DND-41 (cell line): ENCODE data around the gene OGFRL1.

Experiments
- ATAC-seq: fragments of 200-7000 bp; cut with Tn5 transposase; 3 replicates; pipeline ENCODE4 v1.9.1; 2021; ENCODE audit warnings: low read depth; ENCODE audit not compliant: insufficient read depth
- DNase-seq: peaks from one replicate; pipeline ENCODE4 v3.0.0-alpha.2; 2020
- H2AFZ ChIP-seq: 2 replicates; pipeline ENCODE4 v1.6.0; 2012; ENCODE audit warnings: low read depth, low read length
- H3K27ac ChIP-seq: 2 replicates; pipeline ENCODE4 v1.5.1; 2012; ENCODE audit warnings: low read length, inconsistent platforms
- H3K27me3 ChIP-seq: fragments of 200-600 bp; sonication (generic); 2 replicates; pipeline ENCODE4 v1.6.0; 2012; ENCODE audit warnings: low read length, mild to moderate bottlenecking, inconsistent platforms; ENCODE audit not compliant: insufficient read depth, poor library complexity
- H3K36me3 ChIP-seq: 2 replicates; pipeline ENCODE4 v1.5.1; 2012; ENCODE audit warnings: low read length, inconsistent platforms; ENCODE audit not compliant: insufficient read depth
- H3K4me1 ChIP-seq: 2 replicates; pipeline ENCODE4 v1.5.1; 2012; ENCODE audit warnings: mild to moderate bottlenecking, low read length; ENCODE audit not compliant: insufficient read depth
- H3K4me2 ChIP-seq: 2 replicates; pipeline ENCODE4 v1.6.0; 2012; ENCODE audit warnings: mild to moderate bottlenecking, moderate library complexity, low read length, inconsistent platforms; ENCODE audit not compliant: insufficient read depth
- H3K4me3 ChIP-seq, 2 experiments: fragments of 200-600 bp in 1 of 2; shearing (Covaris generic) in 1 of 2; 2 replicates each; pipeline ENCODE4 v1.5.1; 2012 to 2016; ENCODE audit warnings: inconsistent platforms in 2 of 2, low read length in 2 of 2, mild to moderate bottlenecking in 2 of 2, low read depth in 1 of 2, moderate library complexity in 1 of 2
- H3K79me2 ChIP-seq: 2 replicates; pipeline ENCODE4 v1.6.0; 2012; ENCODE audit warnings: low read length, inconsistent platforms; ENCODE audit not compliant: insufficient read depth
- H3K9ac ChIP-seq: 2 replicates; pipeline ENCODE4 v1.6.0; 2012; ENCODE audit warnings: low read depth, mild to moderate bottlenecking, inconsistent platforms, low read length, moderate library complexity
- H3K9me3 ChIP-seq: 2 replicates; pipeline ENCODE4 v1.5.1; 2012; ENCODE audit warnings: low read length, moderate library complexity, mild to moderate bottlenecking, inconsistent platforms; ENCODE audit not compliant: insufficient read depth, severe bottlenecking
- H4K20me1 ChIP-seq: 2 replicates; pipeline ENCODE4 v1.6.0; 2012; ENCODE audit warnings: low read length; ENCODE audit not compliant: insufficient read depth
- EZH2 ChIP-seq: IDR thresholded peaks from 3 replicates; pipeline ENCODE4 v1.6.1; 2012; ENCODE audit warnings: borderline replicate concordance, low read depth, mild to moderate bottlenecking, moderate library complexity, low read length, inconsistent platforms; ENCODE audit not compliant: severe bottlenecking
- TF ChIP-seq, protein P1 (sequence below): IDR thresholded peaks from 2 replicates; pipeline ENCODE4 v1.5.1; 2012; ENCODE audit warnings: borderline replicate concordance, low read length, moderate library complexity, mild to moderate bottlenecking; ENCODE audit not compliant: poor library complexity, severe bottlenecking; ENCODE audit errors: extremely low read depth

Gene OGFRL1

DNA sequence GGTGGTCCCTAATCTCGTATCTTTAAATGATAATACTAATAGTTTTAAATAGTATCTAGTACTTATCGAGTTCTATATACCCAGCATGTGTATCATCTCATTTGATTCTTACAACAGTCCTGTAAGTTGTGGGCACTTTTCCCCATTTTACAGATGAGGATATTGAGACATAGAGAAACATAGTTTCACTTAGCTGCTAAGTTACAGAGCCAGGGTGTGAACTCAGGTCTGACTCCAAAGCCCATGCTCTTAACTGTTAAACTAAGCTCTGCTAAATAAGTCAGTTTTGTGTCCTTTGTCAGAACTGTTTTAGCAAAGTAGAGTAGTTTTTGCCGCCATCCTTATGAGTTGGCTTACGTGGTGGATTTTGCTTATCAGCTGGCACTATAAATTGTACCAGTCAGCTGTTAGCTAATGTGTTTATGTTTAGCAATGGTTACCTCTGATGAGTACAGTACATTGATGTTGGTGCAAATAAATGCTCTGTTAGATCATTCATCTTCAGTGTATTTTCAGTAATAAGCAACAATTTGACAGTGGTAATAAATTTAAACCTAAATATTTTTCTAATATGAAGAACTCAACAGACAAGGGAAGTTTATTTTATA is 12.1 kb downstream of the OGFRL1 start:
- no peaks in the 10 kb centered on the region for H3K9me3 ChIP-seq
- no peak overlapping the region for H3K9ac ChIP-seq
- H3K79me2 ChIP-seq = no peaks in the 10 kb centered on the region
- DNase-seq (no peak), ATAC-seq (no peak)
- no peaks in the 10 kb centered on the region for H3K4me1 ChIP-seq
- H3K27ac ChIP-seq = no peak overlapping the region
- H3K36me3 ChIP-seq = no peaks in the 10 kb centered on the region
- H3K27me3 ChIP-seq = no peaks in the 10 kb centered on the region
- H4K20me1 ChIP-seq = no peaks in the 10 kb centered on the region
- no peak for TF ChIP-seq EZH2
- TF ChIP-seq, protein P1, sequence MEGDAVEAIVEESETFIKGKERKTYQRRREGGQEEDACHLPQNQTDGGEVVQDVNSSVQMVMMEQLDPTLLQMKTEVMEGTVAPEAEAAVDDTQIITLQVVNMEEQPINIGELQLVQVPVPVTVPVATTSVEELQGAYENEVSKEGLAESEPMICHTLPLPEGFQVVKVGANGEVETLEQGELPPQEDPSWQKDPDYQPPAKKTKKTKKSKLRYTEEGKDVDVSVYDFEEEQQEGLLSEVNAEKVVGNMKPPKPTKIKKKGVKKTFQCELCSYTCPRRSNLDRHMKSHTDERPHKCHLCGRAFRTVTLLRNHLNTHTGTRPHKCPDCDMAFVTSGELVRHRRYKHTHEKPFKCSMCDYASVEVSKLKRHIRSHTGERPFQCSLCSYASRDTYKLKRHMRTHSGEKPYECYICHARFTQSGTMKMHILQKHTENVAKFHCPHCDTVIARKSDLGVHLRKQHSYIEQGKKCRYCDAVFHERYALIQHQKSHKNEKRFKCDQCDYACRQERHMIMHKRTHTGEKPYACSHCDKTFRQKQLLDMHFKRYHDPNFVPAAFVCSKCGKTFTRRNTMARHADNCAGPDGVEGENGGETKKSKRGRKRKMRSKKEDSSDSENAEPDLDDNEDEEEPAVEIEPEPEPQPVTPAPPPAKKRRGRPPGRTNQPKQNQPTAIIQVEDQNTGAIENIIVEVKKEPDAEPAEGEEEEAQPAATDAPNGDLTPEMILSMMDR = no peak
- H3K4me2 ChIP-seq = no peak overlapping the region
- no peak overlapping the region for H2AFZ ChIP-seq
- H3K4me3 ChIP-seq = no peak overlapping the region

DNA sequence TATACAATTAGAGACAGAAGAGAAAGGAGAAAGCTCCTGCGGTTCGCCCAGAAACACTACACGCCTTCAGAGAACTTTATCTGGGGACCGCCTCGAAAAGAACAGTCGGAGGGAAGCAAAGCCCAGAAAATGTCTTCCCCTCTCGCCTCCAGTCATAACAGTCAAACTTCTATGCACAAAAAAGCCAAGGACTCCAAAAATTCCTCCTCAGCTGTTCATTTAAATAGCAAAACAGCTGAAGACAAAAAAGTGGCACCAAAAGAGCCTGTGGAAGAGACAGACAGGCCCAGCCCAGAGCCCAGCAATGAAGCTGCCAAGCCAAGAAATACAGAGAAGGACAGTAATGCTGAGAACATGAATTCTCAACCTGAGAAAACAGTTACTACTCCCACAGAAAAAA is 12.9 kb downstream of the OGFRL1 start:
- Histone ChIP-seq H3K79me2 (no peaks in the 10 kb centered on the region), H3K27me3 (no peaks in the 10 kb centered on the region), H3K36me3 (no peaks in the 10 kb centered on the region), H4K20me1 (no peaks in the 10 kb centered on the region), H3K4me3 (no peak overlapping the region), H3K27ac (no peak overlapping the region), H2AFZ (no peak overlapping the region), H3K9ac (no peak overlapping the region), H3K9me3 (no peaks in the 10 kb centered on the region), H3K4me1 (no peaks in the 10 kb centered on the region), H3K4me2 (no peak overlapping the region)
- ATAC-seq = no peak
- no peak for DNase-seq
- no peak for TF ChIP-seq EZH2
- TF ChIP-seq, protein P1 = no peak

DNA sequence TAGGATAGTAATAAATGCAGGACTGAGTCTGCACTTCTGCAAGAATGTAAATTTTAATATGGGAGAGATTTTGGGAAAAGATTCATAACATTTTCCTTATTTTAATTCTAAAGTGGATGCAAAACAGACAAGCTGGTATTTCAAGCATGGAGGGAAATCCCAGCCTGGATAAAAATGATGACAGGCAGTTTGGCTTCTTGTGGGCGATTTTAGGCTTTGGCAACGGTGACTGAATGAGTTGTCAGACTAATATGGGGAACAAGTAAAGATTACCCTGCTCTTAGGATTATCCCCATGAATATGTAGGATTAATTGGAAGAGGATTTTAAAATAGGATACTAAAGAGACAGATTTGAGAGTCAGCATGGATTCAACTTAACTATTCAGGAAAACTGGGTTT is 21.0 kb downstream of the OGFRL1 start:
- H3K4me3 ChIP-seq = no peak overlapping the region
- no peaks in the 10 kb centered on the region for H3K27me3 ChIP-seq
- no peak overlapping the region for H3K9ac ChIP-seq
- H3K4me2 ChIP-seq = no peak overlapping the region
- H3K36me3 ChIP-seq = no peaks in the 10 kb centered on the region
- no peak overlapping the region for H3K27ac ChIP-seq
- no peaks in the 10 kb centered on the region for H4K20me1 ChIP-seq
- no peak overlapping the region for H2AFZ ChIP-seq
- ATAC-seq (no peak), DNase-seq (no peak)
- TF ChIP-seq, protein P1 = no peak
- TF ChIP-seq EZH2 = no peak
- H3K79me2 ChIP-seq = no peaks in the 10 kb centered on the region
- no peaks in the 10 kb centered on the region for H3K4me1 ChIP-seq
- no peaks in the 10 kb centered on the region for H3K9me3 ChIP-seq
